Activated CD4-positive, alpha-beta T cell treated with anti-CD3 and anti-CD28 coated beads, Interleukin-2, amount 50 U/mL, for 48 hours (primary cell): ENCODE results near the gene FUOM.

Experiments
- DNase-seq, 2 experiments: peaks; one replicate each; pipeline ENCODE4 v3.0.0-alpha.2; 2020

Gene FUOM

DNA sequence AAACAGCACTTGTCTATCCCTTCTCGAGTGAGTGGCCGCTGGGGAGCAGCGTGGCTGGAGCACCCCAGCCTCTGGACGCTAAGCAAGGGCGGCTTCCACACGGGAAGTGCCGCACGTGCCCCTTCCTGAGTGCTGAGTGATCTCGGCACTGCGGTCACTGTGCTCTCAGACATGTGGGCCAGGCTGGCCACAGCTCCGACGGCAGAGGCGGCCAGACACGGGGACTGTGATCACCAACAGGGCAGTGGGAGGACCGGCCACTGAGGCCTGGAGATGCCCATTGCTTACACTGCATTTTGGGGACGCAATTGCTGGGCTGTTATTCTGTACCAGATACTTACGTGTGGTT lies 8.3 kb upstream of the FUOM start:
- no peak for DNase-seq

DNA sequence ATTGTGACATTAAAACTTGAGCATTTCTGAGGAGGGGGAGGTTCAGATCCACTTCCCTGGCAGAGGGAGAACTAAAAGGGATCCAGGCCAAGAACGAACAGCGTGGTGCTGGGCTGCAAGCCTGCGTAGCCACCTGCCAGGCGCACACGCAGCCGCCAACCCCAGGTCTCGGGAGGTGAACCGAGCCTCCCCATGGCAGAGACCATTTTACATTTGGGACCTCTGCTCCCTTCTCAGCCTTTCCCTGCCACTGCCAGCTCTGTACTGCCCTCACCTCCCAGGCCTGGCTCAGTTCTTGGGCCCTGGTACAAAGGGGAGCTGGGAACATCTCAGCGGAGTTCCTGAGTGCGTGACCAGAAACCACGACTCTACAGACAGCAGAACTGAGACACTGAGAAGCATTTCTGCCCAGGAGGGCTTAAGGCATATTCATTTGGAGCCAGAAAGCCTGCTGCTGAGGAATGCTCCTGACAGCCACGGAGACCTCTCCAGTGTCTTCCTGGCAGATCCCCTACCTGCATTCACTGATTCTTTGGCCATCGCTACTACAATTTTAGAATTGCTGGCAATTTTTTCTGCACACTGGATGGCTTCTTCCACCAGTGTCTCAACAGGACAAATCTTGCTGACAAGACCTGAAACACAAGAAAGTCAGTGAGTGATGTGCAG lies 7.8 kb upstream of the FUOM start:
- no peak for DNase-seq

DNA sequence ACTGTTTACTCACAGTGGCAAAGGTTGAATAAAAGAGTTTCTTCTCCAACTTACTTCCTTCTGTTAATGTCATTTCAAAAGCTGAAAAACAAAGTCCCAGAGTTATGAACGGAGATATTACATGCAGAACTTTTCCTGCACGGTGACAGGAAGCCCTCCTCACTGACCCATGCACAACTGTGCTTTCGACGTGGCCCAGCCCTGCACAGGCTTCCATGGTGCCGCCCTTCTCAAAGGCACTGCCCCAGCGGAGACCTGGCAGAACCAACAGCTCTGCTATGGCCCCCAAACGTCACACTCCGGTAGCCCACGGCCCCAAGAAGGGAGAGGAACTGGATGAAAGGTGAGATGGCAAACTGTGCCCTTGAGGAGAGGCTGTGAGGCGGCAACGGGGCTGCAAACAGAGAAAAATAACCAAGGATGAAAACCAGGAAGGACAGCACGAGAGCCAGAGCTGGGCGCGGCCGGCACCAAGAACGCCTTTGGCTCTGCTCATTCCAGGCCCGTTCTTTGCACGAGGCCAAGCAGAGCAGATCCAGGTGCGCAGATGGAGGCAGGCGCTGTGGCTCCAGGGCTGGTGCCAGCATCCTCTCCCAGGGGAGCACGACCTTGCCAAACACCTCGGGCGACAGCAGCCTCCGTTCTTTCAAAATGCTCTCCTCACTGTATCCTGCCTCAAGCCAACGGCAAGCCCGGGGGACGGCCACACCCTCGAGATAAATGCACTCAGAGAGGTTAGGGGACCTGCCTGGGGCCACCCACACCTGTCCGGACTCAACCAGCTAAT lies 7.0 kb upstream of the FUOM start:
- DNase-seq, result no peak

DNA sequence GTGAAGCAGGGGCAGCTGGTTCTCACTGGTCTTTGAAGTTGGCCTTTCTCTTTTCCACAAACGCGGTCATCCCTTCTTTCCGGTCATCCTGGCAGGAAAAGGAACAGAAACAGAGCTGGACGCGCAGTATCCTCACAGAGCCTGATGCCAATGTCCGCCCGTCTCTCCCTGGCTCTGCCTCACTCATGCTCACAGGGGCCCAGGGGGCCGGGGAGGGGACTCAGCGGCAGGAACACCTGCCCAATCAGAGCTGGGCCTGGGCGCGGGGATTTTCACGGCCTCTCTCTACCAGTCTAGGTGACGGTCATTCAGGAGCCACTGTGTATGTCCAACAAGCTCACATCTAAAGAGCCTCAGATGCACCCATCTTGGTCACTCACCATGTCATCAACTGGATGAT lies 5.0 kb upstream of the FUOM start:
- no peak for DNase-seq

DNA sequence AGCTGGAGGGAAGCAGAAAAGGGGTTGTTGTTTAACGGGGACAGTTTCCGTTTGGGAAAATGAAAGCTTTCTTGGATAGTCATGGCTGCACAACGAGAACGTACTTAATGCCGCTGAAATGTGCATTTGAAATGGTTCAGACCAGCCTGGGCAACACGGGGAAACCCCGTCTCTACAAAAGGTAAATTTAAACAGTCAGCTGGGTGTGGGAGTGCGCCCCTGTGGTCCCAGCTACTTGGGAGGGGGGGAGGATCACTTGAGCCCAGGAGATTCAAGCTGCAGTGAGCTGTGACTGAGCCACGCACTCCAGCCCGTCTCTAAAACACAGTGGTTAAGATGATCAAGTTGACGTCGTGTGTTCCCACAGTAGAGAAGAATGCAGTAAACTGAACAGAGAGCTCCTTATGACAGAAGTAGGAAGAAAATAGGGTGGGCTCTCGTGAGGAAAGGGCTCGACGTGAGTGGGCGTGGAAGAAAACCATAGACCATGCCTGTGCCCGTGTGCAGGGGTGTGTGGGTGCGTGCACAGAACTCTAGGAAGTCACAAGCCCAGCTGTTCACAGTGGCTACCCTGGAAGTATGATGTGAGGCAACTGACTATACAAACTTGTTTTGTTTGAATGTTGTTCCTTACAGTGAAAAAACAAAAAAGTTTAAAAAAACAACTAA lies 4.1 kb upstream of the FUOM start:
- DNase-seq, result no peak

DNA sequence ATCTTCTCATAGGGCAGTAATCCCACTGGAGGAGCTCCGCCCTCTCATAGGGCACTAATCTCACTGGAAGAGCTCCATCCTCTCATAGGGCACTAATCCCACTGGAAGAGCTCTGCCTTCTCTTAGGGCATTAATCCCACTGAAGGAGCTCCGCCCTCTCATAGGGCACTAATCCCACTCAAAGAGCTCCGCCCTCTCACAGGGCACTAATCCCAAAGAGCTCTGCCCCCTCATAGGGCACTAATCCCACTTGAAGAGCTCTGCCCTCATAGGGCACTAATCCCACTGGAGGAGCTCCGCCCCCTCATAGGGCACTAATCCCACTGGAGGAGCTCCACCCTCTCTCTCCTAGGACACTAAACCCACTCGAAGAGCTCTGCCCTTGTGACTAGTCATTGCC lies 3.4 kb upstream of the FUOM start:
- no peak for DNase-seq

DNA sequence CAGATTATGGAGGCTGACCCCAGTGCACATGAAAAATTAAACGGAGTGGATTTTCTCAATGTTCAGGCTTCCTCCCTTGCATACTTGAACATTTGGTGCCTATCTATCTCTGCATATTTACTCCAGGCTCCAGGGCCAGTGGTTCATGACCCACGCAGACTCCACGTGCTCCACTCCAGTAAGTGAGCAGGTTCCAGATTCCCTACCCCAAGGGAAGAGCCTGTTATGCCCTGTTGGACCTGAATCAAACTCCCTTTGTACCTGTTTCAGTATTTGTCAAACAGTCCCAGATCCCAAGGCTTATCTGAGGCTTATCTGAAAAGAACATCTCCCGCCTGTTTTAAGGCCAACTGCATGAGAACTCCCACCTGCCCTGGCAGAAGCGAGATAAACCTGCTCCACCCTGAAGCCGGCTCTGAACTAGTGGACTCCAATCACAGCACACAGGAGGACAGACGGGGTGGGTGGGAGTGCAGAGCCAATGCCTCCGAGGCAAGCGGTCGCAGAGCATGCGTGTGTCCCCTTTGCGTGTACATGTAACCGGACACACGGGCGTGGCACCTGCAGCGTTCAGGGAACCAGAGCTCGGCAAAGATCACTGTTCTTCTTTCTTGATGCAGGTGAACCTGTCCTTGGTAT lies 2.3 kb upstream of the FUOM start:
- DNase-seq, result no peak

DNA sequence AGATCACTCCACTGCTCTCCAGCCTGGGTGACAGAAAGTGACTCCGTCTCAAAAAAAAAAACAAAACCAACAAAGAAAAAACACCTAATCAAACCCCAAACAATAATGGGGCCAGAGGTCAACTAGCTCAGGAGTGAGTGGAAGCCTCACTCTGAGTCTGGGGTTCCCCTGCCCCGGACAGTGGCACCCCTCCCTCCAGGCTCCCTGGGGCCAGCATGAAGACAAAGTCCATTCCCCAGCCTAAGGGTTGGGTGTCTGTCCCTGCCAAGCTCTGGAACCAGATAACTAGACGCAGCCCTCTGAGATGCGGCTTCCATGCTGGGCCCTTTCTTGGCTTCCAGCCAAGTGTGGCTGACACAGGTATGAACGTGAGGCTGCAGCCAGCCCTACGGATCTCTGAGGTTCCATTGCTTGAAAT lies 1.7 kb upstream of the FUOM start:
- DNase-seq, result no peak

DNA sequence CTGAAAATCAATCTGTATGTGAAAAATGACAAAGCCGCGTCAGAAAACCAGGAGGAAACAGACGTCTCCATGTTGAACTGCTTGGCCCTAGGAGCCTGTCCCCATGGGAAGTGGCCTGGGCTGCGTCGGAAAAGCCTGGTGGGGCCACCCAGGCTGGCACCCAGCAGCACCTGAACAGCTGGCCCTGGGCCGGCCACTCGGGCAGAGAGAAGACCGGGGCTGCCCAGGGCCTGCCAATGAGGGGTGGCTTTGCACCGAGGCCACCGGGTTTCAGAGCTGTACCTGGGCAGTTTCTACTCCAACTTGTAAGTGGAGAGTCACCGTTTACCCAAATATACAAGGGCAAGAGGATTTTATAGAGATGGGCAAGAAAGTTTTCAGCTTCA lies 1.1 kb upstream of the FUOM start:
- no peak for DNase-seq

DNA sequence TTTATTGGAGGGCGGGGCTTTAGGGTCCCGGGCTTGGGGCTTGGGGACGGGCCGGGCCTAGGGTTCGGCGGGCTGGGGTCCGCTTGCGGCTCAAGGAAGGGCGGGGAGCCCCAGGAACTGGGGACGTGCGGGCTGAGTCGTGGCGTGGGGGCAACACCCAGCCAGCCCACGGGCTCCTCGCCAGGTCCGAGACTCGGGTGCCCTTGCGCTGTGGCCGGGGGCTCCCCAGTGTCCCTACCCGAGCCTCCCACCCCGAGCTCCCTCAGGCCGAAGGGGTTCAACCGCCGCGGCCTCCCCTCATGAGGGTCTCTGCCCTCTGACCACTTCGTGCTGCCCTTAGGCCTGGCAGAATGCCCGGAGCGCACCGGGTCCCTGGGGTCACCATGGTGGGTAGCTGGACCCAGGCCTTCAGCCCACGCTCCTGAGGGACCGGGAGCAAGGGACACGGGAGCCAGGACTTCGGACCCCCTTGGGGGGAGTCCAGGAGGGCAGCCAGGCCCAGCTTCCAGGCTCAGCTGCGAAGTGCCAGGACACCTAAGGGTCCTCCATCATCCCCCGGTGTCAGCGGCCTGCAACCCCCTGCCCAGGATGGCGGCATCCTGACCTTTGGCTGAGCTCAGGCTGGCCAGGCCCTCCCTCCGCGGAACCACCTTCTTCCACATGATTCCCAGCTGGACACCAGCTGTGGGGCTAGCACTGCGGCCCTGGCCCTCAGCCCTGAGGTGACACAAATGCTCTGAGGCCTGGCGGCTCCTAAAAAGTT lies 524 bp upstream of the FUOM start:
- DNase-seq, result no peak

DNA sequence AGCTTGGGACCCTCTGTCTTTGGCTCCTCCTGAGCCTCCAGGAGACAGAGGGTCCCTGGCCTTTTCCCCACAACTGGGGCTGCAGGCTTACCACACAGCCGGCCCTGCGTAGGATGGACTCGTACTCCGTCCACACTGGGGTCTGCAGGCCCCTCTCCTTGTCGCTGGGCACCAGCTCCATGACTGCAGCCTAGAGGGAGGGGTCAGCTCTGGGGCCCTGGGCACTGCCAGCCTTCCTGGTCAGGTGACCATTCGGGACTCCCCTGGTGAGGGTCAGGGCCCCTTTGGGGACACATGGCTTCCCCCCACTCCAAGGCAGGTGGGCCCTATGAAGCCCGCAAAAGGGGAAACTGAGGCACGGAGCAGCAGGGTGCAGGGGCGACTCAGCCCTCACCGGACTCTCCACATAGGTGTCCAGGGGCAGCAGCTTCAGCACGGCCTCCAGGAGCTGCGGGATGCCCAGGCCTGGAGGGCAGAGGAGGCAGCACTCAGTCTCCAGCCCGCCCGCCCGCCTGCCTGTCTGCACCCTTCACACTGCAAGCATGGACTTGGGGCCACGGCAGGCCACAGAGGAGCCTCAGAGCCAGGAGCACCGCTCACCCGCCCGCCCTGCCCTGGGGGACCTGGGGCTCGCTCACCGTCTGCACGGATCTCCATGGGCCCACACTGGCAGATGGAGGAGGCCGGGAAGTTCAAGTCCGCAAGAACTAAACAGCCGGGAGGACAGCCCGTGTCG lies 1.1 kb downstream of the FUOM start:
- DNase-seq, result no peak

DNA sequence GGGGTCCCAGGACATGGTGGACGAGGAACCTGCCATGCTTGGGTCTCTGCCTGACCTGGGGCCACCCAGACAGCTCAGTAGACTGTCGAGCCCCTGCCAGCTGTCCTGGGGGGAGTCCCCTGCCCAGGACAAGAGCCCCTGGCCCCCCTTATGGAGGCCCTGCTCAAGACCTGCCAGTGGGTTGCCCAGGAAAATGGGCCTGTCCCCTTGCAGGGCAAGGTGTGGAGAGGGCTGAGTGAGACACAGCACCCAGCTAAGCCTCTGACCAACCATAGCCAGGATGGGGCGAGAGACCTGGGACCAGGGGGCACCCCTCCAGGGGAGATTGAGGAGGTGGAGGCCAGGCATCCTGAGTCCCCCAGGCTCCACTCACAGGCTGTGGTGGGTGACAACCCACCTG lies 1.8 kb downstream of the FUOM start:
- DNase-seq, result no peak

DNA sequence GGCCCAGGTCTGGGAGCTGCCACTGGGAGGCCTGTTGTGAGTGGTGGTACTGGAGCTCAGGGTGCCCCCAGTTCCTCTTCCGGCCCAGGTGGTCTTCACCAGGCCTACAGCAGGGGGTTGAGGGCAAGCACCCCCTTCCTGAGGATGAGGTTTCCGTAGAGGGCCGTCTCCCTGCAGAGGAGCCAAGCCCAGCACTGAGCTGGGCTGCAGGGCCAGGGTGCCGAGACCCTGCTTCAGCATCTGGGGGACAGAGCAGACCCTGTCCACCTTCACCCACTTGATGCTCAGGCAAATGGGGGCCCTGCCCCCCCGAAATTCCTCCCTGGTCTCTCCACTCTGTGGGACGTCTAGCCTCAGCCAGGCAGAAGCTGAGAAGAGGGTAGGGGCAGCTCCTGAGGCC lies 2.6 kb downstream of the FUOM start:
- DNase-seq, result no peak

DNA sequence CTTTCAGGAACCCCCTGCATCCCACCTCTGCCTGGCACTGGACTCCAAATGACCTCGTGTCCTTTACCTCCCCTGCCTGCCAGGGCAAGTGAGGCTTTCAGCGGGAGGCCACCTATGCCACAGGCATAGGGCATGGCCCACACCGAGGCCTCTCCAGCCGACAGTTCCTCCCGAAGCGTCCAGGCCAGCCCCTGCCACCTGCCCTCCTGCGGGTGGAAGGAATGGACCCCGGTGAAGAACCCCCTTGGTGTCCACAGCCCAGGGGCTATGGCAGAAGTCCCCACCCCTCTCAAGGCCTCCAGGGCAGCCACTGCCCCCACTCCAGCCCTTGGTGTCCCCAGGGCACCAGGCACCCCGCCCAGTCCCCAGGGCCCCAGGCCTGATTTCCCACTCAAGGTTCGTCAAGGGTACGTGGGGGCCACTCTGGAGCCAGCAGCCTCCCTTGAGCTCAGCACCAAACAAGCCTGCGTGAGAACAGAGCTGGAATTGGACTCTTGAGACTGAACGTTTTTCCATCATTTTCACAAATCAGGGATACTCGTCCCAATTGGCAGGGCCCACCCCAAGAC lies 3.1 kb downstream of the FUOM start:
- no peak for DNase-seq

DNA sequence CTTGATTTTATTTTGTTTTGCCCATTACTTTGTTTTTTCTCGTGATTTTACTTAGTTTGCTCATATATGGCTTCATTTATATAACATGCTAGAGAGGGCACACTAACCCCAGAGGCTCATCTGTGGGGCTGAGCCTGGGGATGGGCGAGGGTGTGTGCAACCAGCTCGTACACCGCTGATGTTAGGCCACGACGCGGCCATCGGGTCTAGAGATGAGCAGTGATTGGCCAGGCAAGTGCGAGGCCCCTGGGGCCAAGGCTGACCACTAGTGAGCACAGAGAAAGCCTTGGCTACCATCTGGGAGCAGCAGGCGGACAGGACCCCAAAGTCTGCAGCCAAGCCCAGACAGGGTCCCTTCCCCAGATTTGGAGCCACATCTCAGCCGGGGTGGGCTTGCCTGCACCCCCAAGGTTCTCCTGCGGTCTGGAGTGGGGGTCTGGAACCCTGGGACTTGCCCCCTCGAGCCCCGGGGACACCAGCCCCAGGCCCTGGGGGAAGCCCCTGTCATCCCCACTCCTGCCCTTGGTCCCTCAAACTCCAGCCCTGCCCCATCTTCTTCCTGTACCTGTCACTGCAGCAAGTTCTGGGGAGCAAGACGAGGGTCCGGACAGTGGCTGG lies 3.7 kb downstream of the FUOM start:
- DNase-seq, result no peak

DNA sequence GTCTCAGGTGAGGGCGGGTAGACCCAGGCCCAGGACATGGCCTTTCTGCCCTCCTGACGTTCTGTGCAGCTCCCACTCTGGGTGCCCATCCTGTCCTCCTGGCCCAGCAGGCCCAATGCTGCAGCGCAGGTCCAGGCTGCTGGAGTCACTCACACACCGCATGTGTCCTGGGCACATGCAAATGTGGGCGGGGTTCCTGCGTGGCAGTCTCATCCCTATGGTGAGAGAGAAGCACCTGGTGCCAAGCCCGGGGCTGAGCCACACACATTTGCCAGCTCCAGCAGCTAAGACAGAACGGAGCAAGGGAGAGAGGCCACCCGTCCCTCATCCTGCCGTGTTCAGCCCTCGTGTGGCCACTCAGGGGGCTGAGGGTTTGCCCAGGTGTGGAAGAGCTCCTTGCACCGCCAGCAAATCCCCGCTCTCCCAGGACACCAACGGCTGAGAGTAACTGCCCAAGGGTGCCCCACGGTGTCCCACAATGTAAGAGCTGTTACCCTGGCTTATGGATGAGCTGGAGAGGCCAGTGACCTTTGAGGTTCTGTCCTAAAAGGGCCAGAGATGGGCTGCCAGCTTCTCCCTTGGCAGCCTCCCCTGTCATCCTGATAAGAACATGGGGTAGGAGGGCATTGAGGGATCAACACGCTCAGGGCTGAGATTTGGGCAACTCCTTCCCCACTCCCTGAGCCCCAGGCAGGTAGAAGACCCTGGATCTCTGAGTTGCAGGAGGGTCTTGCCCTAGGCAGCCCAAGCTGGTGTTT lies 4.4 kb downstream of the FUOM start:
- DNase-seq, result no peak

DNA sequence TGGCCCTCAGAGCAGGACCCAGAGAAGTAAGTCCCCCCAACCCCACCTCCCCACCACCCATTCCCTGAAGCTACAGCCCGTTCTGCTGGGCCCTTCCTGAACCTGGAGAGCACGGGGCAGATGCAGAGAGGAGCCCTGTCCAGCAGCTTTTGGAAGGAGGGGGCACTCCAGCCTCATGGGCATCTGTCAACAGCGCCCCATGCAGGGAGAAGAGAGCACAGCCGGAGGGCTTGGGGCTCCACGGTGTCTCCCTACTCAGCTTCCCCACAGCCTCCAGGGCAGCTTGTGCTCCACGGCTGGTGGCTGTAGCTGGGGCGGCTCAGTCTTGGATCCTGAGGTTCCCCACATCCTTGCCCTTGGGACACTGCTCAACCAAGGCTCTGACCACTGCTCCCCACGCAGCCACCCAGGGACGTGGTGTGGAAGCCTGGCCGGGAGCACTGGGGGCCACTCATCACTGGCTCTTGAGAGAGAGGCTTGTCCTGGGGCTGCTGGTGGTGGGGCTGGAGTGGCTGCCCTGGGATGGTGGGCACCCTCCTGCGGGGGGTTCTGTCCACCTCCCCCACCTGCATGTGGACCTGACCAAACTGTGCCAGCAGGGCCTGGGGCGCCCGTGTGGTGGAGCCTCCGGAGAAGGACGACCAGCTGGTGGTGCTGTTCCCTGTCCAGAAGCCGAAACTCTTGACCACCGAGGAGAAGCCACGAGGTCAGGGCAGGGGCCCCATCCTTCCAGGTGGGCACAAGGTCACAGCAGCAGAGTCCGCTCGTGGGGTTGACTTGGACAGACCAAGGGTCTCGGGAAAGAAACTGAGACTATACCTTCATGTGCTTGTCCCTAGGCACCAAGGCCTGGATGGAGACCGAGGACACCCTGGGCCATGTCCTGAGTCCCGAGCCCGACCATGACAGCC lies 6.2 kb downstream of the FUOM start:
- no peak for DNase-seq

DNA sequence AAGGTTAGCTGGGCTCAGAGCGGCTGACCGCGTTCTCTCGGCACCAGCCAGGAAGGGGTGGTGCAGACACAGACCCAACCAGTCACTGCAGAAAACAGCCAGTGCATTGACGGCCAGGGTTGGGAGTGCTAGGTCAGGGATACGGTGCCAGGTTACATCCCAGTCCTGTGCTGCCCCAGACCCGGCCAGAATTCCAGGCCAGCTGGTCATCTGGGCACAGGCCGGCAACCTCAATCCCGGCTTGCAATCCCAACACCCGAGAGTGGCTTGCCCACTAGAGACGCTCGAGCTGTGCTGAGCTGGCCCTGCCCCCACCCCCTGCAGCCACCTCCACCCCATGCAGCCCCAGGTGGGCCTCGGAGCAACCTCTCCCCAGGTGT lies 6.9 kb downstream of the FUOM start:
- DNase-seq, result no peak

DNA sequence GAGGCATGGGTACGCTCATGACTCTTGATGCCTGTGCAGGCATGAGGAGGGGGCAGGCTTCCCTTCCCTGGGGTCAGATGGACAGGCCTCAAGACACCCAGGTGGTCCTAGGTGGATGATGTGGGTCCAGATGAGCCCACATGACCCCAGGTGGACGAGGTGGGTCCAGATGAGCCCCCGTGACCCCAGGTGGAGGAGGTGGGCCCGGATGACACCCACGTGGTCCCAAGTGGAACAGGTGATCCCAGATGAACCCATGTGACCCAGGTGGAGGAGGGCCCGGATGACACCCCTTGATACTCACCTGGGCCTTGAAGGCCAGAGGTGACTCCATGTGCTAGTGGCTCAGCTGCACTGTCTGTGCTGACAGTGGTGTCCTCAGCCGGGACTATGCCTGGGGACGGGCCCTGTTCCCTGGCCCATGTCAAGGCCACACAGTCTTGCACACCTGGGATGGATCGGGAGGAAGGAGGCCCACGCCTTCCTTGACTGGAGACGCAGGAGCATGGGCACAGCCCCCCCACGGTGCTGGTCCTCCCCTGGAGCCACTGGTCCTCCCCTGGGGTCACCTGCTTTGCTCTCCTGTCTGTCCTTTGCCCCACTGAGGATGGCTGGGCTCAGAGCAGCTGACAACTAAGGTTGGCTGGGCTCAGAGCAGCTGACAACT lies 7.4 kb downstream of the FUOM start:
- DNase-seq, result no peak
